HEK293 (cell line): ENCODE measurements around the gene BTBD9.

ENCODE experiments used
- CTCF ChIA-PET: fragments of 350-600 bp; formaldehyde crosslinking; extraction: SDS; loops from one replicate; lab custom pipeline; 2021; ENCODE audit warnings: antibody characterized with exemption; lab: Yijun Ruan, JAX
- POLR2A ChIA-PET: fragments of 300-600 bp; formaldehyde crosslinking; extraction: SDS; loops from one replicate; lab custom pipeline; 2020; ENCODE audit warnings: antibody characterized with exemption, inconsistent platforms; lab: Yijun Ruan, JAX
- H3K27ac ChIP-seq: fragments of 200-500 bp; sonication (Bioruptor generic); 2 replicates; pipeline ENCODE4 v1.5.1; 2014; ENCODE audit warnings: low read depth, low read length, control low read depth, inconsistent platforms; ENCODE audit errors: extremely low read depth
- H3K36me3 ChIP-seq, 2 experiments: fragments of 200-500 bp in 1 of 2; sonication (Bioruptor generic) in 1 of 2; 1 replicate in 1 of 2; 2 replicates in 1 of 2; pipeline ENCODE4 v1.5.1; 2014 to 2017; ENCODE audit warnings: inconsistent platforms in 2 of 2, low read length in 2 of 2; ENCODE audit not compliant: control insufficient read depth in 2 of 2, insufficient read depth in 1 of 2
- H3K4me1 ChIP-seq: fragments of 200-500 bp; sonication (Bioruptor generic); 2 replicates; pipeline ENCODE4 v1.5.1; 2014; ENCODE audit warnings: mild to moderate bottlenecking, low read length, inconsistent platforms; ENCODE audit not compliant: control insufficient read depth, insufficient read depth
- H3K4me3 ChIP-seq: 2 replicates; pipeline ENCODE4 v1.5.1; 2011; ENCODE audit warnings: low read depth, mild to moderate bottlenecking, control low read depth, low read length, moderate library complexity
- H3K9me3 ChIP-seq: fragments of 200-500 bp; sonication (Bioruptor generic); 2 replicates; pipeline ENCODE4 v1.5.1; 2014; ENCODE audit warnings: low read depth, low read length, inconsistent platforms; ENCODE audit not compliant: control insufficient read depth, insufficient read depth
- ELK4 ChIP-seq: IDR thresholded peaks from 2 replicates; pipeline ENCODE4 v1.6.1; 2011; ENCODE audit warnings: mild to moderate bottlenecking, low read depth, low read length, borderline replicate concordance
- KLF7 ChIP-seq: fragments of 450-650 bp; formaldehyde crosslinking; IDR thresholded peaks from 2 replicates; pipeline ENCODE4 v1.5.1; 2016; ENCODE audit warnings: missing biosample characterization, missing genetic modification characterization, borderline replicate concordance
- MEIS1 ChIP-seq: sonication (generic); formaldehyde crosslinking; IDR thresholded peaks from 2 replicates; pipeline ENCODE4 v1.8.1; 2022; ENCODE audit warnings: missing genetic modification reagents, mild to moderate bottlenecking, borderline replicate concordance
- OSR2 ChIP-seq: fragments of 450-650 bp; formaldehyde crosslinking; IDR thresholded peaks from 2 replicates; pipeline ENCODE4 v1.5.1; 2016; ENCODE audit warnings: missing biosample characterization, missing genetic modification characterization
- PRDM6 ChIP-seq: fragments of 450-650 bp; formaldehyde crosslinking; IDR thresholded peaks from 2 replicates; pipeline ENCODE4 v1.5.1; 2017; ENCODE audit warnings: missing biosample characterization, missing genetic modification characterization
- YY1 ChIP-seq: fragments of 450-650 bp; formaldehyde crosslinking; IDR thresholded peaks from 2 replicates; pipeline ENCODE4 v1.5.1; 2018; ENCODE audit warnings: missing biosample characterization, missing genetic modification characterization
- ZBTB21 ChIP-seq: fragments of 450-650 bp; formaldehyde crosslinking; IDR thresholded peaks from 2 replicates; pipeline ENCODE4 v1.5.1; 2017; ENCODE audit warnings: missing biosample characterization, missing genetic modification characterization
- ZBTB26 ChIP-seq: fragments of 450-650 bp; formaldehyde crosslinking; optimal IDR thresholded peaks from 2 replicates; pipeline ENCODE3; 2016; ENCODE audit warnings: missing biosample characterization, mild to moderate bottlenecking, missing genetic modification characterization
- ZBTB48 ChIP-seq: fragments of 450-650 bp; formaldehyde crosslinking; IDR thresholded peaks from 2 replicates; pipeline ENCODE4 v1.5.1; 2016; ENCODE audit warnings: missing biosample characterization, missing genetic modification characterization
- ZNF112 ChIP-seq: fragments of 450-650 bp; formaldehyde crosslinking; IDR thresholded peaks from 2 replicates; pipeline ENCODE4 v1.5.0; 2017; ENCODE audit warnings: missing biosample characterization, missing genetic modification characterization
- ZNF121 ChIP-seq: fragments of 450-650 bp; formaldehyde crosslinking; IDR thresholded peaks from 2 replicates; pipeline ENCODE4 v1.5.1; 2016; ENCODE audit warnings: missing biosample characterization, missing genetic modification characterization
- ZNF18 ChIP-seq: fragments of 450-650 bp; formaldehyde crosslinking; IDR thresholded peaks from 2 replicates; pipeline ENCODE4 v1.5.1; 2016; ENCODE audit warnings: missing biosample characterization, missing genetic modification characterization
- ZNF2 ChIP-seq: fragments of 450-650 bp; formaldehyde crosslinking; IDR thresholded peaks from 2 replicates; pipeline ENCODE4 v1.5.1; 2016; ENCODE audit warnings: missing biosample characterization, missing genetic modification characterization
- ZNF221 ChIP-seq: fragments of 450-650 bp; formaldehyde crosslinking; IDR thresholded peaks from 2 replicates; pipeline ENCODE4 v1.5.1; 2017; ENCODE audit warnings: missing biosample characterization, missing genetic modification characterization, borderline replicate concordance
- ZNF223 ChIP-seq: fragments of 450-650 bp; formaldehyde crosslinking; IDR thresholded peaks from 2 replicates; pipeline ENCODE4 v1.5.1; 2016; ENCODE audit warnings: missing biosample characterization, missing genetic modification characterization
- ZNF23 ChIP-seq: fragments of 450-650 bp; formaldehyde crosslinking; IDR thresholded peaks from 2 replicates; pipeline ENCODE4 v1.5.1; 2016; ENCODE audit warnings: missing biosample characterization, missing genetic modification characterization, borderline replicate concordance
- ZNF324 ChIP-seq: fragments of 450-650 bp; formaldehyde crosslinking; IDR thresholded peaks from 2 replicates; pipeline ENCODE4 v1.5.1; 2016; ENCODE audit warnings: missing biosample characterization, missing genetic modification characterization
- ZNF354C ChIP-seq: fragments of 450-650 bp; formaldehyde crosslinking; IDR thresholded peaks from 2 replicates; pipeline ENCODE4 v1.5.1; 2016; ENCODE audit warnings: missing biosample characterization, missing genetic modification characterization, low read depth, borderline replicate concordance
- ZNF426 ChIP-seq: fragments of 450-650 bp; formaldehyde crosslinking; IDR thresholded peaks from 2 replicates; pipeline ENCODE4 v1.5.1; 2017; ENCODE audit warnings: missing biosample characterization, missing genetic modification characterization, mild to moderate bottlenecking, inconsistent platforms, moderate library complexity
- ZNF473 ChIP-seq: fragments of 450-650 bp; formaldehyde crosslinking; IDR thresholded peaks from 2 replicates; pipeline ENCODE4 v1.5.1; 2017; ENCODE audit warnings: missing biosample characterization, missing genetic modification characterization
- ZNF670 ChIP-seq: fragments of 450-650 bp; formaldehyde crosslinking; IDR thresholded peaks from 2 replicates; pipeline ENCODE4 v1.5.1; 2016; ENCODE audit warnings: missing biosample characterization, missing genetic modification characterization, low read depth
- ZNF704 ChIP-seq: fragments of 450-650 bp; formaldehyde crosslinking; IDR thresholded peaks from 2 replicates; pipeline ENCODE4 v1.5.1; 2016; ENCODE audit warnings: missing biosample characterization, missing genetic modification characterization
- ZNF768 ChIP-seq: fragments of 450-650 bp; formaldehyde crosslinking; IDR thresholded peaks from 2 replicates; pipeline ENCODE4 v1.5.1; 2018; ENCODE audit warnings: missing biosample characterization, mild to moderate bottlenecking, missing genetic modification characterization
- ZNF791 ChIP-seq: fragments of 450-650 bp; formaldehyde crosslinking; IDR thresholded peaks from 2 replicates; pipeline ENCODE4 v1.5.1; 2016; ENCODE audit warnings: missing biosample characterization, missing genetic modification characterization
- ZNF792 ChIP-seq: fragments of 450-650 bp; formaldehyde crosslinking; IDR thresholded peaks from 2 replicates; pipeline ENCODE4 v1.5.1; 2016; ENCODE audit warnings: missing biosample characterization, missing genetic modification characterization
- ZNF843 ChIP-seq: fragments of 450-650 bp; formaldehyde crosslinking; IDR thresholded peaks from 2 replicates; pipeline ENCODE4 v1.5.1; 2016; ENCODE audit warnings: missing biosample characterization, missing genetic modification characterization

BTBD9 gene

GRCh38 chr6:38593409-38593808 is 46.3 kb downstream of the BTBD9 start (continued):
- TF ChIP-seq PRDM6 (tag by site-specific recombination) (no peak), ZNF704 (no peak), ZNF843 (tag by site-specific recombination) (no peak), ZNF112 (tag by site-specific recombination) (no peak), ZNF670 (no peak), ZNF324 (tag by site-specific recombination) (no peak)

- peaks cover 0 to 9% of the 10 kb centered on the region in 2 experiments; a peak in 1 of 3 replicates for H3K36me3 ChIP-seq
- no peaks in the 10 kb centered on the region for H3K9me3 ChIP-seq
- no peak overlapping the region for H3K4me3 ChIP-seq
- TF ChIP-seq ZNF354C (tag by site-specific recombination) (no peak), ZNF670 (no peak), ZNF768 (tag by site-specific recombination) (peak; percentile 38; the same call in 1 of the 2 replicates), ZNF2 (tag by site-specific recombination) (no peak), ZNF473 (tag by site-specific recombination) (no peak)
- no peaks in the 10 kb centered on the region for H3K4me1 ChIP-seq
- ChIA-PET POLR2A (no interaction called here), CTCF (interaction anchor here (0.7 to 1.2 kb wide), 4 partner anchors 10 to 1115 kb away, joined by 3 to 5 read pairs (median 3); partner anchors contain the start of gene BTBD9)
- H3K27ac ChIP-seq = no peak overlapping the region
Measured at GRCh38 chr6:38591439-38591838, 48.3 kb downstream of the BTBD9 start.

- H3K4me3 ChIP-seq = no peak overlapping the region
- H3K27ac ChIP-seq = no peak overlapping the region
- H3K4me1 ChIP-seq = no peaks in the 10 kb centered on the region
- peaks cover 0 to 9% of the 10 kb centered on the region in 2 experiments; a peak in 1 of 3 replicates for H3K36me3 ChIP-seq
- no peaks in the 10 kb centered on the region for H3K9me3 ChIP-seq
- CTCF ChIA-PET = interaction anchor here (2.3 kb wide), 1 partner anchor 19 kb away, joined by 10 read pairs; no protein-coding TSS in a partner anchor
- TF ChIP-seq OSR2 (no peak), ZBTB21 (tag by site-specific recombination) (no peak), ZNF791 (tag by site-specific recombination) (no peak), ZNF223 (tag by site-specific recombination) (no peak), KLF7 (tag by site-specific recombination) (no peak), YY1 (tag by site-specific recombination) (no peak), ZBTB26 (no peak), ELK4 (no peak), ZNF221 (tag by site-specific recombination) (no peak), ZNF18 (tag by site-specific recombination) (no peak), ZNF792 (no peak), ZBTB48 (tag by site-specific recombination) (no peak), ZNF23 (tag by site-specific recombination) (no peak), MEIS1 (CRISPR knock-in tag) (no peak), ZNF121 (no peak), ZNF426 (no peak)
- TF ChIP-seq, all 188 proteins: peak for 0
- POLR2A ChIA-PET = no interaction called here
Measured at GRCh38 chr6:38589367-38589720, 50.4 kb downstream of the BTBD9 start.
